ENCODE data around the gene PRIMA1. TPM values are rescaled to one million over a fixed set of nuclear protein-coding genes. Genes with fewer than 3 reads are reported as not detected.

The PRIMA1 gene
- total and polyA plus RNA-seq, 2 experiments from 2014 or later = 2.1 to 3.5 TPM

DNA sequence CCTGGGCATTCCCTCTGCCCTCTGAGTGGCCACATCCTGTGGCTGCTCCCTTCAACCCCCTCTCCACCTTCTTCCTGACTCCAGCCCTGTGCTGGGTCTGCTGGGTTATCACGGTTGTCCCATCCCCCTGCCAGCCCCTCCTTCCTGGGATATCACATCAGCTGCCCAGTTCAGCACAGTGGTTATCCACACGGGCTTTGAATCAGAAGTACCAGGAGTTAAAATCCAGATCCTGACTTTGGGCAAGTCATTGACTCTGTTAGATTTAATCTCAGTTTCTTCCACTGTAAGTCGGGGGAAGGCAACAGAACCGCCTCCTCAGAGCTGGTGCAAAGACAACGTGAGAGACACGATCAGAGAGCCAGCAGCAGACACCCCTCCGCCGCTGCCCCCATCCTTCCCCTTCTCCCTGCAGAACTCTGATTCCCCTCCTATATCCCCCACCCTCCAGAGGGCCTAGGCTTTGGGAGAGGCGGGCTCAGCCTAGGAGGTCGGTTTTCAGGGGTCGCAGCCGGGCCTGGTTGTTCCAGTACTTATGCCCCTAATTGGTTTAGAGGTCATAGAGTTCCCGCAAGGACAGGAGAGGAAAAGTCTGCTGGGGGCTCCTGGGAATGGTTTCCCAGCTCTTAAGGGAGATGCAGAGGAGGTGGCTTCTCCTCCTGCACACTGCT is 42.5 kb downstream of the PRIMA1 start:
- Histone ChIP-seq H3K4me1 (ENCODE audit: insufficient read depth) (peaks cover 3% of the 10 kb centered on the region), H3K27ac (ENCODE audit: low read depth) (no peak overlapping the region), H3K4me3 (no peak overlapping the region), H3K9me2 (ENCODE audit: insufficient read depth) (no peaks in the 10 kb centered on the region), H3K79me2 (replicated peaks; ENCODE audit: insufficient read depth) (no peaks in the 10 kb centered on the region), H3K27me3 (ENCODE audit: insufficient read depth) (no peaks in the 10 kb centered on the region), H3K4me2 (no peak overlapping the region), H3K36me3 (ENCODE audit: insufficient read depth) (no peaks in the 10 kb centered on the region), H2AFZ (no peak overlapping the region), H4K20me1 (replicated peaks; ENCODE audit: insufficient read depth) (no peaks in the 10 kb centered on the region), H3F3A (replicated peaks; ENCODE audit: low read depth) (no peaks in the 10 kb centered on the region)
- ATAC-seq = peak; percentile 18
- TF ChIP-seq ZNF331 (CRISPR knock-in tag; IDR thresholded peaks at IDR 0.05; ENCODE audit: low read depth) = no peak
- TF ChIP-seq EZH2phosphoT487 (IDR thresholded peaks at IDR 0.05; ENCODE audit: unreplicated experiment) = no peak
- TF ChIP-seq JUNB (IDR thresholded peaks at IDR 0.05; ENCODE audit: unreplicated experiment) = no peak
- TF ChIP-seq NANOG (IDR thresholded peaks at IDR 0.05; ENCODE audit: borderline replicate concordance) = no peak
- TF ChIP-seq, protein P1, sequence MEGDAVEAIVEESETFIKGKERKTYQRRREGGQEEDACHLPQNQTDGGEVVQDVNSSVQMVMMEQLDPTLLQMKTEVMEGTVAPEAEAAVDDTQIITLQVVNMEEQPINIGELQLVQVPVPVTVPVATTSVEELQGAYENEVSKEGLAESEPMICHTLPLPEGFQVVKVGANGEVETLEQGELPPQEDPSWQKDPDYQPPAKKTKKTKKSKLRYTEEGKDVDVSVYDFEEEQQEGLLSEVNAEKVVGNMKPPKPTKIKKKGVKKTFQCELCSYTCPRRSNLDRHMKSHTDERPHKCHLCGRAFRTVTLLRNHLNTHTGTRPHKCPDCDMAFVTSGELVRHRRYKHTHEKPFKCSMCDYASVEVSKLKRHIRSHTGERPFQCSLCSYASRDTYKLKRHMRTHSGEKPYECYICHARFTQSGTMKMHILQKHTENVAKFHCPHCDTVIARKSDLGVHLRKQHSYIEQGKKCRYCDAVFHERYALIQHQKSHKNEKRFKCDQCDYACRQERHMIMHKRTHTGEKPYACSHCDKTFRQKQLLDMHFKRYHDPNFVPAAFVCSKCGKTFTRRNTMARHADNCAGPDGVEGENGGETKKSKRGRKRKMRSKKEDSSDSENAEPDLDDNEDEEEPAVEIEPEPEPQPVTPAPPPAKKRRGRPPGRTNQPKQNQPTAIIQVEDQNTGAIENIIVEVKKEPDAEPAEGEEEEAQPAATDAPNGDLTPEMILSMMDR (conservative IDR thresholded peaks at IDR 0.05; ENCODE audit: low read depth in 2 of 2) = no peak
- TF ChIP-seq POLR2AphosphoS5 (IDR thresholded peaks at IDR 0.05; ENCODE audit: low read depth) = no peak
- no peak for TF ChIP-seq CREB1 (CRISPR knock-in tag; IDR thresholded peaks at IDR 0.05; ENCODE audit: low read depth)
- TF ChIP-seq ZNF114 (CRISPR knock-in tag; IDR thresholded peaks at IDR 0.05) = no peak
- TF ChIP-seq, protein P2, sequence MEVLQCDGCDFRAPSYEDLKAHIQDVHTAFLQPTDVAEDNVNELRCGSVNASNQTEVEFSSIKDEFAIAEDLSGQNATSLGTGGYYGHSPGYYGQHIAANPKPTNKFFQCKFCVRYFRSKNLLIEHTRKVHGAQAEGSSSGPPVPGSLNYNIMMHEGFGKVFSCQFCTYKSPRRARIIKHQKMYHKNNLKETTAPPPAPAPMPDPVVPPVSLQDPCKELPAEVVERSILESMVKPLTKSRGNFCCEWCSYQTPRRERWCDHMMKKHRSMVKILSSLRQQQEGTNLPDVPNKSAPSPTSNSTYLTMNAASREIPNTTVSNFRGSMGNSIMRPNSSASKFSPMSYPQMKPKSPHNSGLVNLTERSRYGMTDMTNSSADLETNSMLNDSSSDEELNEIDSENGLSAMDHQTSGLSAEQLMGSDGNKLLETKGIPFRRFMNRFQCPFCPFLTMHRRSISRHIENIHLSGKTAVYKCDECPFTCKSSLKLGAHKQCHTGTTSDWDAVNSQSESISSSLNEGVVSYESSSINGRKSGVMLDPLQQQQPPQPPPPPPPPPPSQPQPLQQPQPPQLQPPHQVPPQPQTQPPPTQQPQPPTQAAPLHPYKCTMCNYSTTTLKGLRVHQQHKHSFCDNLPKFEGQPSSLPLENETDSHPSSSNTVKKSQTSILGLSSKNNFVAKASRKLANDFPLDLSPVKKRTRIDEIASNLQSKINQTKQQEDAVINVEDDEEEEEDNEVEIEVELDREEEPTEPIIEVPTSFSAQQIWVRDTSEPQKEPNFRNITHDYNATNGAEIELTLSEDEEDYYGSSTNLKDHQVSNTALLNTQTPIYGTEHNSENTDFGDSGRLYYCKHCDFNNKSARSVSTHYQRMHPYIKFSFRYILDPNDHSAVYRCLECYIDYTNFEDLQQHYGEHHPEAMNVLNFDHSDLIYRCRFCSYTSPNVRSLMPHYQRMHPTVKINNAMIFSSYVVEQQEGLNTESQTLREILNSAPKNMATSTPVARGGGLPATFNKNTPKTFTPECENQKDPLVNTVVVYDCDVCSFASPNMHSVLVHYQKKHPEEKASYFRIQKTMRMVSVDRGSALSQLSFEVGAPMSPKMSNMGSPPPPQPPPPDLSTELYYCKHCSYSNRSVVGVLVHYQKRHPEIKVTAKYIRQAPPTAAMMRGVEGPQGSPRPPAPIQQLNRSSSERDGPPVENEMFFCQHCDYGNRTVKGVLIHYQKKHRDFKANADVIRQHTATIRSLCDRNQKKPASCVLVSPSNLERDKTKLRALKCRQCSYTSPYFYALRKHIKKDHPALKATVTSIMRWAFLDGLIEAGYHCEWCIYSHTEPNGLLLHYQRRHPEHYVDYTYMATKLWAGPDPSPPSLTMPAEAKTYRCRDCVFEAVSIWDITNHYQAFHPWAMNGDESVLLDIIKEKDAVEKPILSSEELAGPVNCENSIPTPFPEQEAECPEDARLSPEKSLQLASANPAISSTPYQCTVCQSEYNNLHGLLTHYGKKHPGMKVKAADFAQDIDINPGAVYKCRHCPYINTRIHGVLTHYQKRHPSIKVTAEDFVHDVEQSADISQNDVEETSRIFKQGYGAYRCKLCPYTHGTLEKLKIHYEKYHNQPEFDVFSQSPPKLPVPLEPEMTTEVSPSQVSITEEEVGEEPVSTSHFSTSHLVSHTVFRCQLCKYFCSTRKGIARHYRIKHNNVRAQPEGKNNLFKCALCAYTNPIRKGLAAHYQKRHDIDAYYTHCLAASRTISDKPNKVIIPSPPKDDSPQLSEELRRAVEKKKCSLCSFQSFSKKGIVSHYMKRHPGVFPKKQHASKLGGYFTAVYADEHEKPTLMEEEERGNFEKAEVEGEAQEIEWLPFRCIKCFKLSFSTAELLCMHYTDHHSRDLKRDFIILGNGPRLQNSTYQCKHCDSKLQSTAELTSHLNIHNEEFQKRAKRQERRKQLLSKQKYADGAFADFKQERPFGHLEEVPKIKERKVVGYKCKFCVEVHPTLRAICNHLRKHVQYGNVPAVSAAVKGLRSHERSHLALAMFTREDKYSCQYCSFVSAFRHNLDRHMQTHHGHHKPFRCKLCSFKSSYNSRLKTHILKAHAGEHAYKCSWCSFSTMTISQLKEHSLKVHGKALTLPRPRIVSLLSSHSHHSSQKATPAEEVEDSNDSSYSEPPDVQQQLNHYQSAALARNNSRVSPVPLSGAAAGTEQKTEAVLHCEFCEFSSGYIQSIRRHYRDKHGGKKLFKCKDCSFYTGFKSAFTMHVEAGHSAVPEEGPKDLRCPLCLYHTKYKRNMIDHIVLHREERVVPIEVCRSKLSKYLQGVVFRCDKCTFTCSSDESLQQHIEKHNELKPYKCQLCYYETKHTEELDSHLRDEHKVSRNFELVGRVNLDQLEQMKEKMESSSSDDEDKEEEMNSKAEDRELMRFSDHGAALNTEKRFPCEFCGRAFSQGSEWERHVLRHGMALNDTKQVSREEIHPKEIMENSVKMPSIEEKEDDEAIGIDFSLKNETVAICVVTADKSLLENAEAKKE (CRISPR knock-in tag; IDR thresholded peaks at IDR 0.05) = no peak
- TF ChIP-seq, protein P3, sequence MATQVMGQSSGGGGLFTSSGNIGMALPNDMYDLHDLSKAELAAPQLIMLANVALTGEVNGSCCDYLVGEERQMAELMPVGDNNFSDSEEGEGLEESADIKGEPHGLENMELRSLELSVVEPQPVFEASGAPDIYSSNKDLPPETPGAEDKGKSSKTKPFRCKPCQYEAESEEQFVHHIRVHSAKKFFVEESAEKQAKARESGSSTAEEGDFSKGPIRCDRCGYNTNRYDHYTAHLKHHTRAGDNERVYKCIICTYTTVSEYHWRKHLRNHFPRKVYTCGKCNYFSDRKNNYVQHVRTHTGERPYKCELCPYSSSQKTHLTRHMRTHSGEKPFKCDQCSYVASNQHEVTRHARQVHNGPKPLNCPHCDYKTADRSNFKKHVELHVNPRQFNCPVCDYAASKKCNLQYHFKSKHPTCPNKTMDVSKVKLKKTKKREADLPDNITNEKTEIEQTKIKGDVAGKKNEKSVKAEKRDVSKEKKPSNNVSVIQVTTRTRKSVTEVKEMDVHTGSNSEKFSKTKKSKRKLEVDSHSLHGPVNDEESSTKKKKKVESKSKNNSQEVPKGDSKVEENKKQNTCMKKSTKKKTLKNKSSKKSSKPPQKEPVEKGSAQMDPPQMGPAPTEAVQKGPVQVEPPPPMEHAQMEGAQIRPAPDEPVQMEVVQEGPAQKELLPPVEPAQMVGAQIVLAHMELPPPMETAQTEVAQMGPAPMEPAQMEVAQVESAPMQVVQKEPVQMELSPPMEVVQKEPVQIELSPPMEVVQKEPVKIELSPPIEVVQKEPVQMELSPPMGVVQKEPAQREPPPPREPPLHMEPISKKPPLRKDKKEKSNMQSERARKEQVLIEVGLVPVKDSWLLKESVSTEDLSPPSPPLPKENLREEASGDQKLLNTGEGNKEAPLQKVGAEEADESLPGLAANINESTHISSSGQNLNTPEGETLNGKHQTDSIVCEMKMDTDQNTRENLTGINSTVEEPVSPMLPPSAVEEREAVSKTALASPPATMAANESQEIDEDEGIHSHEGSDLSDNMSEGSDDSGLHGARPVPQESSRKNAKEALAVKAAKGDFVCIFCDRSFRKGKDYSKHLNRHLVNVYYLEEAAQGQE (IDR thresholded peaks at IDR 0.05; ENCODE audit: unreplicated experiment) = no peak
- TF ChIP-seq, protein P4, sequence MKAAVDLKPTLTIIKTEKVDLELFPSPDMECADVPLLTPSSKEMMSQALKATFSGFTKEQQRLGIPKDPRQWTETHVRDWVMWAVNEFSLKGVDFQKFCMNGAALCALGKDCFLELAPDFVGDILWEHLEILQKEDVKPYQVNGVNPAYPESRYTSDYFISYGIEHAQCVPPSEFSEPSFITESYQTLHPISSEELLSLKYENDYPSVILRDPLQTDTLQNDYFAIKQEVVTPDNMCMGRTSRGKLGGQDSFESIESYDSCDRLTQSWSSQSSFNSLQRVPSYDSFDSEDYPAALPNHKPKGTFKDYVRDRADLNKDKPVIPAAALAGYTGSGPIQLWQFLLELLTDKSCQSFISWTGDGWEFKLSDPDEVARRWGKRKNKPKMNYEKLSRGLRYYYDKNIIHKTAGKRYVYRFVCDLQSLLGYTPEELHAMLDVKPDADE (IDR thresholded peaks at IDR 0.05) = no peak
- TF ChIP-seq STAT1 (IDR thresholded peaks at IDR 0.05; ENCODE audit: unreplicated experiment) = no peak
- TF ChIP-seq EZH2 (IDR thresholded peaks at IDR 0.05; ENCODE audit: low read depth, unreplicated experiment) = no peak
- H3K4me1 Mint-ChIP-seq = peaks cover 25% of the 10 kb centered on the region
- H3K9me3 Mint-ChIP-seq = no peaks in the 10 kb centered on the region
- no peaks in the 10 kb centered on the region for H3K36me3 Mint-ChIP-seq (ENCODE audit: low read depth)
- no peak overlapping the region for H3K4me3 Mint-ChIP-seq
- no peak for DNase-seq (ENCODE audit: low spot score)
- H3K27ac Mint-ChIP-seq = no peak overlapping the region
- H3K27me3 Mint-ChIP-seq (ENCODE audit: insufficient read depth, low read depth, poor library complexity) = peaks cover 6% of the 10 kb centered on the region

All from GM23338 (cell line).